Astrocyte of the hippocampus (primary cell): Measurements from ENCODE around the gene RTBDN.
A peak's percentile ranks its signal among the peaks of the same experiment; 100 is the strongest.

ENCODE experiments used
- DNase-seq: peaks from one replicate; pipeline ENCODE4 v3.0.0; 2011; ENCODE audit warnings: low read depth, low spot score

Gene RTBDN

GRCh38 chr19:12782424-12783290 lies 51.7 kb downstream of the RTBDN start:
- DNase-seq, result peak; percentile 88

- DNase-seq, result no peak
Observed at GRCh38 chr19:12782174-12782423, 52.3 kb downstream of the RTBDN start.

- DNase-seq, result peak; percentile 84
Observed at GRCh38 chr19:12779162-12779993, 55.0 kb downstream of the RTBDN start.

- no peak for DNase-seq
Observed at GRCh38 chr19:12778905-12779161, 55.5 kb downstream of the RTBDN start.

GRCh38 chr19:12778017-12778904 lies 56.1 kb downstream of the RTBDN start:
- DNase-seq, result peak; percentile 85

- peak; percentile 92 for DNase-seq
Observed at GRCh38 chr19:12777217-12778016, 57.0 kb downstream of the RTBDN start.
